HepG2 (cell line): ENCODE results near the gene CDKL5. TPM values are rescaled to one million over a fixed set of nuclear protein-coding genes. Genes with fewer than 3 reads are reported as not detected.

Experiments used
- ATAC-seq: fragments of 200-7000 bp; cut with Tn5 transposase; 3 replicates; pipeline ENCODE4 v1.9.1; 2020; ENCODE audit warnings: mild to moderate bottlenecking, moderate library complexity
- BruUV-seq: library from RNA; stranded (reverse); fragments of 400-500 nt; replicated peaks from 2 replicates; lab custom pipeline; 2021; lab: Mats Ljungman, UMichigan
- CTCF ChIA-PET: fragments of 300-600 bp; formaldehyde crosslinking; extraction: SDS; loops from one replicate; lab custom pipeline; 2021; ENCODE audit warnings: low total read pairs, inconsistent platforms, low intra/inter-chr PET ratio; lab: Yijun Ruan, JAX
- POLR2A ChIA-PET: fragments of 350-600 bp; sonication (Branson Sonifier 250); formaldehyde crosslinking; loops from one replicate; lab custom pipeline; 2020; ENCODE audit warnings: antibody characterized with exemption, inconsistent platforms; lab: Yijun Ruan, JAX
- DNase-seq: peaks from one replicate; pipeline ENCODE4 v3.0.0-alpha.2; 2015; ENCODE audit warnings: low spot score
- FAIRE-seq: peaks from 3 replicates; lab custom pipeline; 2011; peaks lifted over from hg19 to GRCh38; lab: Jason Lieb, UNC
- H2AFZ ChIP-seq: one replicate; pipeline ENCODE4 v1.6.1; 2011; ENCODE audit warnings: low read length, inconsistent platforms
- H3K27ac ChIP-seq: fragments of 300-600 bp; 3 replicates; pipeline ENCODE4 v1.8.0; 2011; ENCODE audit warnings: mixed run types, mild to moderate bottlenecking, mixed read lengths, low read length, inconsistent platforms; ENCODE audit not compliant: insufficient read depth; ENCODE audit errors: extremely low read length
- H3K27me3 ChIP-seq, 2 experiments: fragments of 200-600 bp in 1 of 2; 2 replicates in 1 of 2; 3 replicates in 1 of 2; pipeline versions ENCODE4 v1.6.0 to v1.8.0; 2011; ENCODE audit warnings: low read length in 2 of 2, mild to moderate bottlenecking in 2 of 2, moderate library complexity in 2 of 2, inconsistent platforms in 1 of 2; ENCODE audit not compliant: insufficient read depth in 2 of 2, control insufficient read depth in 1 of 2
- H3K36me3 ChIP-seq, 2 experiments: fragments of 200-600 bp in 1 of 2; replicated peaks in 1 of 2; 2 replicates in 1 of 2; 3 replicates in 1 of 2; pipeline versions ENCODE4 v1.5.1 to v1.8.0; 2011; ENCODE audit warnings: low read length in 2 of 2, inconsistent platforms in 1 of 2; ENCODE audit not compliant: insufficient read depth in 2 of 2, control insufficient read depth in 1 of 2
- H3K4me1 ChIP-seq: 2 replicates; pipeline ENCODE4 v1.5.1; 2012; ENCODE audit warnings: low read length, inconsistent platforms; ENCODE audit not compliant: insufficient read depth
- H3K4me2 ChIP-seq: 2 replicates; pipeline ENCODE4 v1.6.0; 2011; ENCODE audit warnings: low read depth, low read length, inconsistent platforms
- H3K4me3 ChIP-seq, 3 experiments: fragments of 200-600 bp in 1 of 3; sonication (generic), shearing (Covaris generic) in 1 of 3; replicated peaks in 1 of 3; 2 replicates each; pipeline ENCODE4 v1.5.1; 2011 to 2016; ENCODE audit warnings: low read length in 3 of 3, inconsistent platforms in 2 of 3, low read depth in 2 of 3, mild to moderate bottlenecking in 2 of 3, control low read depth in 1 of 3, mixed read lengths in 1 of 3; ENCODE audit not compliant: insufficient read depth in 1 of 3
- H3K79me2 ChIP-seq: one replicate; pipeline ENCODE4 v1.6.1; 2011; ENCODE audit warnings: low read length, inconsistent platforms; ENCODE audit not compliant: insufficient read depth
- H3K9ac ChIP-seq: 2 replicates; pipeline ENCODE4 v1.6.0; 2011; ENCODE audit warnings: mild to moderate bottlenecking, low read depth, low read length, inconsistent platforms; ENCODE audit not compliant: insufficient read depth
- H3K9me3 ChIP-seq: 2 replicates; pipeline ENCODE4 v1.5.1; 2012; ENCODE audit warnings: mild to moderate bottlenecking, low read length
- H4K20me1 ChIP-seq: 2 replicates; pipeline ENCODE4 v1.6.0; 2011; ENCODE audit warnings: inconsistent platforms, mild to moderate bottlenecking, low read length, moderate library complexity; ENCODE audit not compliant: insufficient read depth
- DZIP1 ChIP-seq: sonication (generic); formaldehyde crosslinking; IDR thresholded peaks from 2 replicates; pipeline ENCODE4 v1.5.0; 2020; ENCODE audit warnings: mild to moderate bottlenecking, missing genetic modification reagents
- ELF1 ChIP-seq: sonication (generic); formaldehyde crosslinking; IDR thresholded peaks from 2 replicates; pipeline ENCODE4 v1.4.0; 2020; ENCODE audit warnings: missing genetic modification reagents
- FOXA3 ChIP-seq: IDR thresholded peaks from 2 replicates; pipeline ENCODE4 v1.6.1; 2016; ENCODE audit warnings: missing genetic modification reagents, missing compliant biosample characterization
- MAFK ChIP-seq, 2 experiments: IDR thresholded peaks in 1 of 2; conservative IDR thresholded peaks in 1 of 2; 2 replicates each; pipeline ENCODE4 v1.6.1; 2011; ENCODE audit warnings: improper control_type of control experiment in 2 of 2, low read length in 2 of 2
- PRDM15 ChIP-seq: sonication (generic); formaldehyde crosslinking; IDR thresholded peaks from 2 replicates; pipeline ENCODE4 v1.4.0; 2020; ENCODE audit warnings: missing genetic modification reagents
- RELA ChIP-seq: sonication (generic); formaldehyde crosslinking; IDR thresholded peaks from 2 replicates; pipeline ENCODE4 v1.4.0; 2020; ENCODE audit warnings: missing genetic modification reagents
- SMAD1 ChIP-seq: sonication (generic); formaldehyde crosslinking; IDR thresholded peaks from 2 replicates; pipeline ENCODE4 v1.4.0; 2020; ENCODE audit warnings: missing genetic modification reagents, low read depth, mild to moderate bottlenecking, borderline replicate concordance
- SMYD3 ChIP-seq: sonication (generic); formaldehyde crosslinking; IDR thresholded peaks from 2 replicates; pipeline ENCODE4 v1.8.1; 2023; ENCODE audit warnings: mild to moderate bottlenecking, missing genetic modification reagents
- SNAPC4 ChIP-seq: sonication (generic); formaldehyde crosslinking; IDR thresholded peaks from 2 replicates; pipeline ENCODE4 v1.4.0; 2020; ENCODE audit warnings: mild to moderate bottlenecking, missing genetic modification reagents
- TARDBP ChIP-seq: sonication (generic); formaldehyde crosslinking; IDR thresholded peaks from 2 replicates; pipeline ENCODE4 v1.8.0; 2022; ENCODE audit warnings: mild to moderate bottlenecking, missing genetic modification reagents
- YY1 ChIP-seq: IDR thresholded peaks from 2 replicates; pipeline ENCODE4 v1.6.1; 2011; ENCODE audit warnings: low read length, low read depth, moderate library complexity, mild to moderate bottlenecking; ENCODE audit not compliant: insufficient read depth, insufficient replicate concordance
- ZNF3 ChIP-seq: IDR thresholded peaks from 2 replicates; pipeline ENCODE4 v1.7.0; 2017; ENCODE audit warnings: inconsistent platforms
- ZNF510 ChIP-seq: sonication (generic); formaldehyde crosslinking; IDR thresholded peaks from 2 replicates; pipeline ENCODE4 v1.4.0; 2020; ENCODE audit warnings: low read depth, mild to moderate bottlenecking, missing genetic modification reagents
- ZNF776 ChIP-seq: sonication (generic); formaldehyde crosslinking; IDR thresholded peaks from 2 replicates; pipeline ENCODE4 v1.4.0; 2020; ENCODE audit warnings: mild to moderate bottlenecking, missing genetic modification reagents
- WGBS: methylation state at CpG from one replicate; pipeline ENCODE4 v1.1.6; 2017; ENCODE audit warnings: low lambda C conversion rate; 5-methylcytosine and 5-hydroxymethylcytosine counted together
- in situ Hi-C: cut with HindIII; loops from 2 replicates; pipeline ENCODE4 v1.10.0; 2017; ENCODE audit warnings: low pct_unique_long_range_greater_than_20kb; ENCODE audit not compliant: extremely low pct_ligation_motif_present
- intact Hi-C: fragments of 100-400 bp; cut with micrococcal nuclease; formaldehyde crosslinking; loops from one replicate; pipeline ENCODE4 v1.10.0; 2022; ENCODE audit not compliant: unreplicated experiment
- polyA plus RNA-seq, 8 experiments: library from polyadenylated mRNA; depleted of rRNA in 3 of 8; stranded (reverse) in 7 of 8; unstranded in 1 of 8; fragments of >200 nt; fragmentation: Illumina TruSeq in 4 of 8; extraction: Trizol in 4 of 8; gene quantifications; 2 replicates each; pipeline versions ENCODE4 v1.2.1 to v1.2.3, GENCODE V29; 2011 to 2016; ENCODE audit warnings: low read depth in 4 of 8, missing spikeins in 1 of 8, mixed read lengths in 1 of 8; ENCODE audit not compliant: insufficient read depth in 1 of 8
- total RNA-seq, 5 experiments: library from RNA; depleted of rRNA; stranded (reverse); fragments of >200 nt; fragmentation: Illumina TruSeq; extraction: Trizol; gene quantifications; 2 replicates each; pipeline ENCODE4 v1.2.3, GENCODE V29; 2016; ENCODE audit warnings: low read depth in 1 of 5

CDKL5 gene
- total and polyA plus RNA-seq, 2 of the 13 experiments (the other 11 are each of a cell fraction or from before 2014, with no cell fraction given) = 2.8 to 7.0 TPM

GRCh38 chrX:18582910-18583493 is 157.6 kb downstream of the CDKL5 start:
- Histone ChIP-seq H3K27ac (no peak overlapping the region), H2AFZ (no peak overlapping the region), H3K4me3 (no peak overlapping the region), H3K4me1 (no peaks in the 10 kb centered on the region), H3K9ac (no peak overlapping the region), H3K27me3 (no peaks in the 10 kb centered on the region), H3K36me3 (no peaks in the 10 kb centered on the region), H4K20me1 (no peaks in the 10 kb centered on the region), H3K9me3 (no peaks in the 10 kb centered on the region), H3K4me2 (no peak overlapping the region), H3K79me2 (no peaks in the 10 kb centered on the region)
- DNase-seq = no peak
- intact Hi-C loops (no loop called here), in situ Hi-C loops (no loop called here)
- ATAC-seq = no peak
- ChIA-PET CTCF (no interaction called here), POLR2A (no interaction called here)
- FAIRE-seq = no peak
- WGBS = 95% methylated on average over 6 of the region's 6 CpGs
- no TSS peak for BruUV-seq
- TF ChIP-seq DZIP1 (no peak), ZNF3 (CRISPR knock-in tag) (no peak), SNAPC4 (CRISPR knock-in tag) (no peak), ELF1 (no peak), RELA (CRISPR knock-in tag) (no peak), ZNF510 (CRISPR knock-in tag) (no peak), SMAD1 (CRISPR knock-in tag) (no peak), TARDBP (CRISPR knock-in tag) (no peak), PRDM15 (CRISPR knock-in tag) (no peak), FOXA3 (CRISPR knock-in tag) (no peak), SMYD3 (CRISPR knock-in tag) (no peak), ZNF776 (CRISPR knock-in tag) (no peak), YY1 (no peak), MAFK (conservative IDR thresholded peaks at IDR 0.05 in 1 of 2, IDR thresholded peaks at IDR 0.05 in 1 of 2; ENCODE audit: low read length in 2 of 2) (no peak)
